ENCODE data around the gene FOXR1. TPM values are rescaled to one million over a fixed set of nuclear protein-coding genes. Genes with fewer than 3 reads are reported as not detected.

The FOXR1 gene
- total RNA-seq, 1 experiment from 2014 or later: not detected

DNA sequence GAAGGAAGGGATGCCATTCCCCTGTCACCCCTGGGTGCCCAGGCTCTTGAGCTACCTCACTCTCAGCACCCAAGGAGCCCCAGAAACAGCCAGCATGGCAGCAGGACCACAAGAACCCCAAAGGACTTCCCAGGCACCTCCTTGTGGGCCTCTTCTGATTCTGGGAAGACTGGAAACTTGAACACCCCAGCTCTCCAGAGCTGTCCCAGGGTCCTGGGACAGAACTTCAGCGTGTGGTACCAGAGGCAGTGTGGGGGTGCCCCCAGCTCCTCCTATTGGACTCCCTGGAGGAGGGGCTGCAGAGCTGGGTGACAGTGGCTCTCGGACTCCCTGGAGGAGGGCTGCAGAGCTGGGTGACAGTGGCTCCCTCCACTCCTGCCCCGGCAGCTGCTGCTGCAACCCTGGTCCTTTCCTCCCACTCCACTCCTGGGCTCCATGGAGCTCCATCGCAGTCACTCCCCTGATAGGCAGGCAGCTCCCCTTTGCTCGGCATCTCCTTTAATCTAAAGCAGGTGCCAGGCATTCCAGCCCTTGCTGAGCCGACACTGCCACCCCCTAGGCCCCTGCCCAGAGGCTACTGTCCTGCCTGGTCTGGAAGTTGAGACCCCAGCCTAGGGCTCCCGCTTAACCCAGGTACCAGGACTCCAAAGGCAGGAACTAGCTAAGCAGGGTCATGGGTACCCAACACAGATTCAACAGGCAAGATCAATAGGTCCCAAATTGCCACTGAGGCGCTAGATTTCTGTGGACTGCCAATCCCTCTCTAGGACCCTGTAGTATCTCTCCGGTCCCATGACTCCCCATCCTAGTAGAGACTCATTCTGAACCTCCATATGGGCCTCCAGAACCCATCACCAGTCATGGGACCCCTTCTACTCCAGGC, 48.6 kb upstream of the FOXR1 start:
- CTCF ChIA-PET: interaction anchor here (0.7 to 1.4 kb wide), 3 partner anchors 28 to 233 kb away, joined by 3 read pairs; partner anchors contain the start of gene DDX6
- Mint-ChIP-seq H3K36me3 (no peaks in the 10 kb centered on the region), H3K4me3 (peak overlapping the region; percentile 84), H3K9me3 (no peaks in the 10 kb centered on the region), H3K27me3 (ENCODE audit: low read depth) (peaks cover 13% of the 10 kb centered on the region), H3K4me1 (peaks cover 74% of the 10 kb centered on the region), H3K27ac (peak overlapping the region; percentile 36; the same call in 1 of the 2 replicates)
- POLR2A ChIA-PET: interaction anchor here (1.0 kb wide), 1 partner anchor 233 kb away, joined by 3 read pairs; no protein-coding TSS in a partner anchor
- DNase-seq (ENCODE audit: low spot score) (no peak), ATAC-seq (no peak)
- TF ChIP-seq ZNF396 (CRISPR knock-in tag; IDR thresholded peaks at IDR 0.05; ENCODE audit: borderline replicate concordance) (no peak), SMAD4 (CRISPR knock-in tag; IDR thresholded peaks at IDR 0.05) (no peak), GRHL2 (CRISPR knock-in tag; IDR thresholded peaks at IDR 0.05; ENCODE audit: insufficient replicate concordance, severe bottlenecking) (no peak), PRRX2 (CRISPR knock-in tag; IDR thresholded peaks at IDR 0.05) (no peak)
- TF ChIP-seq, protein P1, sequence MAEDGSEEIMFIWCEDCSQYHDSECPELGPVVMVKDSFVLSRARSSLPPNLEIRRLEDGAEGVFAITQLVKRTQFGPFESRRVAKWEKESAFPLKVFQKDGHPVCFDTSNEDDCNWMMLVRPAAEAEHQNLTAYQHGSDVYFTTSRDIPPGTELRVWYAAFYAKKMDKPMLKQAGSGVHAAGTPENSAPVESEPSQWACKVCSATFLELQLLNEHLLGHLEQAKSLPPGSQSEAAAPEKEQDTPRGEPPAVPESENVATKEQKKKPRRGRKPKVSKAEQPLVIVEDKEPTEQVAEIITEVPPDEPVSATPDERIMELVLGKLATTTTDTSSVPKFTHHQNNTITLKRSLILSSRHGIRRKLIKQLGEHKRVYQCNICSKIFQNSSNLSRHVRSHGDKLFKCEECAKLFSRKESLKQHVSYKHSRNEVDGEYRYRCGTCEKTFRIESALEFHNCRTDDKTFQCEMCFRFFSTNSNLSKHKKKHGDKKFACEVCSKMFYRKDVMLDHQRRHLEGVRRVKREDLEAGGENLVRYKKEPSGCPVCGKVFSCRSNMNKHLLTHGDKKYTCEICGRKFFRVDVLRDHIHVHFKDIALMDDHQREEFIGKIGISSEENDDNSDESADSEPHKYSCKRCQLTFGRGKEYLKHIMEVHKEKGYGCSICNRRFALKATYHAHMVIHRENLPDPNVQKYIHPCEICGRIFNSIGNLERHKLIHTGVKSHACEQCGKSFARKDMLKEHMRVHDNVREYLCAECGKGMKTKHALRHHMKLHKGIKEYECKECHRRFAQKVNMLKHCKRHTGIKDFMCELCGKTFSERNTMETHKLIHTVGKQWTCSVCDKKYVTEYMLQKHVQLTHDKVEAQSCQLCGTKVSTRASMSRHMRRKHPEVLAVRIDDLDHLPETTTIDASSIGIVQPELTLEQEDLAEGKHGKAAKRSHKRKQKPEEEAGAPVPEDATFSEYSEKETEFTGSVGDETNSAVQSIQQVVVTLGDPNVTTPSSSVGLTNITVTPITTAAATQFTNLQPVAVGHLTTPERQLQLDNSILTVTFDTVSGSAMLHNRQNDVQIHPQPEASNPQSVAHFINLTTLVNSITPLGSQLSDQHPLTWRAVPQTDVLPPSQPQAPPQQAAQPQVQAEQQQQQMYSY (CRISPR knock-in tag; IDR thresholded peaks at IDR 0.05): peak; percentile 35; the same call in 1 of the 2 replicates
- TF ChIP-seq, protein P2, sequence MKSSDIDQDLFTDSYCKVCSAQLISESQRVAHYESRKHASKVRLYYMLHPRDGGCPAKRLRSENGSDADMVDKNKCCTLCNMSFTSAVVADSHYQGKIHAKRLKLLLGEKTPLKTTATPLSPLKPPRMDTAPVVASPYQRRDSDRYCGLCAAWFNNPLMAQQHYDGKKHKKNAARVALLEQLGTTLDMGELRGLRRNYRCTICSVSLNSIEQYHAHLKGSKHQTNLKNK (CRISPR knock-in tag; IDR thresholded peaks at IDR 0.05): no peak

DNA sequence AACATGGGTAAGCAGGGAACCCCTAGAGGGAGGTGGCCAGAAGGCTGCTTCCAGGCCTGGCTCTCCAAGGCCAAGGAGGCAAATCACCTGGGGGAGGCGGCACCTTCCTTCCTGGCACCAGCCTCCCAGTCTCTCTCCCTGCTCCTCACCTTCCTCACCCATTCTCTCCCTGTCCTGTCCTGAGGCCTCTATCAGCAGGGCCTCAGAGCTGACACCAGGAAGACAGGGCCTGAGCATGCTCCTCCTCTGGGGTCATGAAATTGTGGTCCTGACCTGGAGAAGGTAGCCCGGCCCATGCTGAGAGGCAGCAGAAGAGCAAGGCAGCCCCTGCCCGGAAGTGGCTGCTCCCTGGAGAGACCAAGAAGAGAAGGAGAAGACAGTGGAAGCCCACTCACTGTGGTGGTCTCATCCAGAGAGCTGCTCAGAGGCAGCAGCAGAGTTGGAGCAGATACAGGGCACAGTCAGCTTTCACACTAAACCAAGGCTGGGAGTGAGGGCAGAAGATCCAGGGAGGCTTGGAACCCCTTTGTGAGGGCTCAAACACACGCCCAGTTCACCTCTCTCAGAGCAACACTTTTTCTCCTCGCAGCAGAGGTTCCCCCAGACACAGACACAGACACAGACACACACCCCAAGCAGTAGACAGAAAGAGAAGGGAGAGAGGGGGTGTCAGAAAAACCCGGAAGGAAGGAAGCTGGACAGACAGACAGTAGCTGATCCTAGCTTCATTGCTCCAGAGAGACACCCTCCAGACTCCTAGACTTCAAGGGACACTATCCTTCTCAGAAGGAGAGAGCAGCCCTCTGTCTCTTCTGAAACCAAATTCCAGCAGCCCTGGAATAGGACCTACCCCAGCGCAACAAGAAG, 47.6 kb upstream of the FOXR1 start:
- peaks cover 13% of the 10 kb centered on the region for H3K27me3 Mint-ChIP-seq (ENCODE audit: low read depth)
- CTCF ChIA-PET: interaction anchor here (1.0 kb wide), 2 partner anchors 234 to 282 kb away, joined by 3 to 5 read pairs; partner anchors contain the start of gene CBL
- TF ChIP-seq, protein P3, sequence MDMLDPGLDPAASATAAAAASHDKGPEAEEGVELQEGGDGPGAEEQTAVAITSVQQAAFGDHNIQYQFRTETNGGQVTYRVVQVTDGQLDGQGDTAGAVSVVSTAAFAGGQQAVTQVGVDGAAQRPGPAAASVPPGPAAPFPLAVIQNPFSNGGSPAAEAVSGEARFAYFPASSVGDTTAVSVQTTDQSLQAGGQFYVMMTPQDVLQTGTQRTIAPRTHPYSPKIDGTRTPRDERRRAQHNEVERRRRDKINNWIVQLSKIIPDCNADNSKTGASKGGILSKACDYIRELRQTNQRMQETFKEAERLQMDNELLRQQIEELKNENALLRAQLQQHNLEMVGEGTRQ (CRISPR knock-in tag; IDR thresholded peaks at IDR 0.05): no peak
- TF ChIP-seq NFYB (CRISPR knock-in tag; conservative IDR thresholded peaks at IDR 0.05; ENCODE audit: low read depth) (no peak), RORB (CRISPR knock-in tag; IDR thresholded peaks at IDR 0.05) (no peak), GABPB1 (CRISPR knock-in tag; IDR thresholded peaks at IDR 0.05) (no peak), ZNF423 (CRISPR knock-in tag; IDR thresholded peaks at IDR 0.05) (no peak), TP53 (CRISPR knock-in tag; IDR thresholded peaks at IDR 0.05) (no peak), JAZF1 (CRISPR knock-in tag; IDR thresholded peaks at IDR 0.05) (no peak), ZNF416 (CRISPR knock-in tag; IDR thresholded peaks at IDR 0.05) (no peak)
- TF ChIP-seq, protein P4, sequence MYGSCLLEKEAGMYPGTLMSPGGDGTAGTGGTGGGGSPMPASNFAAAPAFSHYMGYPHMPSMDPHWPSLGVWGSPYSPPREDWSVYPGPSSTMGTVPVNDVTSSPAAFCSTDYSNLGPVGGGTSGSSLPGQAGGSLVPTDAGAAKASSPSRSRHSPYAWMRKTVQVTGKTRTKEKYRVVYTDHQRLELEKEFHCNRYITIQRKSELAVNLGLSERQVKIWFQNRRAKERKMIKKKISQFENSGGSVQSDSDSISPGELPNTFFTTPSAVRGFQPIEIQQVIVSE (CRISPR knock-in tag; IDR thresholded peaks at IDR 0.05; ENCODE audit: borderline replicate concordance): no peak
- TF ChIP-seq, protein P5, sequence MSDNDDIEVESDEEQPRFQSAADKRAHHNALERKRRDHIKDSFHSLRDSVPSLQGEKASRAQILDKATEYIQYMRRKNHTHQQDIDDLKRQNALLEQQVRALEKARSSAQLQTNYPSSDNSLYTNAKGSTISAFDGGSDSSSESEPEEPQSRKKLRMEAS (CRISPR knock-in tag; IDR thresholded peaks at IDR 0.05): no peak
- TF ChIP-seq, protein P6, sequence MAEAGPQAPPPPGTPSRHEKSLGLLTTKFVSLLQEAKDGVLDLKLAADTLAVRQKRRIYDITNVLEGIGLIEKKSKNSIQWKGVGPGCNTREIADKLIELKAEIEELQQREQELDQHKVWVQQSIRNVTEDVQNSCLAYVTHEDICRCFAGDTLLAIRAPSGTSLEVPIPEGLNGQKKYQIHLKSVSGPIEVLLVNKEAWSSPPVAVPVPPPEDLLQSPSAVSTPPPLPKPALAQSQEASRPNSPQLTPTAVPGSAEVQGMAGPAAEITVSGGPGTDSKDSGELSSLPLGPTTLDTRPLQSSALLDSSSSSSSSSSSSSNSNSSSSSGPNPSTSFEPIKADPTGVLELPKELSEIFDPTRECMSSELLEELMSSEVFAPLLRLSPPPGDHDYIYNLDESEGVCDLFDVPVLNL (CRISPR knock-in tag; IDR thresholded peaks at IDR 0.05; ENCODE audit: borderline replicate concordance, low read depth): no peak
- TF ChIP-seq, protein P7, sequence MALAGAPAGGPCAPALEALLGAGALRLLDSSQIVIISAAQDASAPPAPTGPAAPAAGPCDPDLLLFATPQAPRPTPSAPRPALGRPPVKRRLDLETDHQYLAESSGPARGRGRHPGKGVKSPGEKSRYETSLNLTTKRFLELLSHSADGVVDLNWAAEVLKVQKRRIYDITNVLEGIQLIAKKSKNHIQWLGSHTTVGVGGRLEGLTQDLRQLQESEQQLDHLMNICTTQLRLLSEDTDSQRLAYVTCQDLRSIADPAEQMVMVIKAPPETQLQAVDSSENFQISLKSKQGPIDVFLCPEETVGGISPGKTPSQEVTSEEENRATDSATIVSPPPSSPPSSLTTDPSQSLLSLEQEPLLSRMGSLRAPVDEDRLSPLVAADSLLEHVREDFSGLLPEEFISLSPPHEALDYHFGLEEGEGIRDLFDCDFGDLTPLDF (CRISPR knock-in tag; IDR thresholded peaks at IDR 0.05): no peak
- TF ChIP-seq, protein P8, sequence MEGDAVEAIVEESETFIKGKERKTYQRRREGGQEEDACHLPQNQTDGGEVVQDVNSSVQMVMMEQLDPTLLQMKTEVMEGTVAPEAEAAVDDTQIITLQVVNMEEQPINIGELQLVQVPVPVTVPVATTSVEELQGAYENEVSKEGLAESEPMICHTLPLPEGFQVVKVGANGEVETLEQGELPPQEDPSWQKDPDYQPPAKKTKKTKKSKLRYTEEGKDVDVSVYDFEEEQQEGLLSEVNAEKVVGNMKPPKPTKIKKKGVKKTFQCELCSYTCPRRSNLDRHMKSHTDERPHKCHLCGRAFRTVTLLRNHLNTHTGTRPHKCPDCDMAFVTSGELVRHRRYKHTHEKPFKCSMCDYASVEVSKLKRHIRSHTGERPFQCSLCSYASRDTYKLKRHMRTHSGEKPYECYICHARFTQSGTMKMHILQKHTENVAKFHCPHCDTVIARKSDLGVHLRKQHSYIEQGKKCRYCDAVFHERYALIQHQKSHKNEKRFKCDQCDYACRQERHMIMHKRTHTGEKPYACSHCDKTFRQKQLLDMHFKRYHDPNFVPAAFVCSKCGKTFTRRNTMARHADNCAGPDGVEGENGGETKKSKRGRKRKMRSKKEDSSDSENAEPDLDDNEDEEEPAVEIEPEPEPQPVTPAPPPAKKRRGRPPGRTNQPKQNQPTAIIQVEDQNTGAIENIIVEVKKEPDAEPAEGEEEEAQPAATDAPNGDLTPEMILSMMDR (IDR thresholded peaks at IDR 0.05): no peak
- ATAC-seq (no peak), DNase-seq (ENCODE audit: low spot score) (no peak)
- no peak overlapping the region for H3K27ac Mint-ChIP-seq
- peak overlapping the region; percentile 84 for H3K4me3 Mint-ChIP-seq
- H3K36me3 Mint-ChIP-seq: no peaks in the 10 kb centered on the region
- H3K4me1 Mint-ChIP-seq: peaks cover 70% of the 10 kb centered on the region
- no peaks in the 10 kb centered on the region for H3K9me3 Mint-ChIP-seq
- POLR2A ChIA-PET: no interaction called here

All from WTC11 (cell line).